Measurements from ENCODE around the gene HOXB3.

The HOXB3 gene

GRCh38 chr17:48582750-48583069 lies 7.3 kb downstream of the HOXB3 start:
- DNase-seq = no peak

- no peak for DNase-seq
Observed at GRCh38 chr17:48579760-48580554, 10.1 kb downstream of the HOXB3 start.

DNA sequence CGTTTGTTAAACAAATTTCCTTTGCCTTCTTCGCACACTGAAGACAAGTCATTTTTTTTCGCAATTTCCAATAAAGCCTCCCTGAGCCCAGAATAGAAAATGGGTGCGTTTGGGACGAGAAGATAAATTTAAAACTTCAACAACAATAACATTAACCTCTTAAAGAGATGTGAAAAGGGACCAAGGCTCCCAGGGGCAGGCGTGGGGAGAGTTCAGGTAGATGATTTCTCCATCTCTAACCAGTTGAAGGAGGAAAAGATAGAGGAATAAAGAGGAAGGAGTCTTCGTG lies 10.6 kb downstream of the HOXB3 start:
- DNase-seq = no peak

DNA sequence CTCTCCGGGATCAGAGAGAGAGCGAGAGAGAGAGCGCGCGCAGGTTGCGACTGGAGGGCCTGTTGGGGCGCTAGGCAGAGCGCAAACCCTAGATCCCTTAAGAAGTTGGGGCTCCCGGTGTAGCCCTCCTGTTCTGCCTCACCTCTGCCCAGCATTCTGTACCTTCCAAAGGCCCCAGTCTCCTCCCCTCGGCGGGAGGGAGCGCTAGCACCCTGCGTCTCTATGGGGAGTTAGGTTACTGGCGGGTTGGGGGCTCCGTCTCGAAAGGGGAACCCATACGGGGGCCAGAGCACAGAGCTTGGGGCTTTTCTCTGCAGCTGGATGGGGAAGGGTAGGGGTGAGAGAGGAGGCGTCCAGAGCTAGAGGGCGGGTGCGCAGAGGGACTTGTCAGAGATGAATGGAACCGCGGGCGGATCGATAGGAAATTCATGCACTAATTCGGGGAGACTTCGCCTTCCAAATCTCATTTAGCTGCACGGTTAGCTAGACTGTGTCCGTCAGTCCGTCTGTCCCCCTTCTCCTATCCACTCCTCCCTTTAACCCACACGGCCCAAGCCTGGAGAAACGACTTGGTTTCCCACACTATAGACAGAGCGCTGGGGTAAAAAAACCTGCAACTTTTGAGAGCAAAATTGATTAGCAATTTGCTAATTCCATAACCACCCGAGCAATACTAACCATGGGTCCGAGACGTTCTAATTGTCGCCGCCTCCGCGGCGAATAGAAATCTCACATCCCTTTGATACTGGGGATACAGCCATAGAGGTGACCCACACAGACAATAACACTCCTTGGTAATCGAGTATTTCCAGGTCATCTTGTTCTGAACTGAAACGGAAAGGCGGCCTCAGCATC lies 11.2 kb downstream of the HOXB3 start:
- no peak for DNase-seq

GRCh38 chr17:48577946-48578615 lies 12.0 kb downstream of the HOXB3 start, which contains the start of gene HOXB4:
Gene HOXB4 (minus strand): TSS chr17:48578350. CDS start chr17:48578319, 31 bp downstream.
- peak; percentile 65 for DNase-seq

- no peak for DNase-seq
Observed at GRCh38 chr17:48577330-48577945, 12.6 kb downstream of the HOXB3 start.

GRCh38 chr17:48576479-48577309 lies 13.3 kb downstream of the HOXB3 start:
- no peak for DNase-seq

DNA sequence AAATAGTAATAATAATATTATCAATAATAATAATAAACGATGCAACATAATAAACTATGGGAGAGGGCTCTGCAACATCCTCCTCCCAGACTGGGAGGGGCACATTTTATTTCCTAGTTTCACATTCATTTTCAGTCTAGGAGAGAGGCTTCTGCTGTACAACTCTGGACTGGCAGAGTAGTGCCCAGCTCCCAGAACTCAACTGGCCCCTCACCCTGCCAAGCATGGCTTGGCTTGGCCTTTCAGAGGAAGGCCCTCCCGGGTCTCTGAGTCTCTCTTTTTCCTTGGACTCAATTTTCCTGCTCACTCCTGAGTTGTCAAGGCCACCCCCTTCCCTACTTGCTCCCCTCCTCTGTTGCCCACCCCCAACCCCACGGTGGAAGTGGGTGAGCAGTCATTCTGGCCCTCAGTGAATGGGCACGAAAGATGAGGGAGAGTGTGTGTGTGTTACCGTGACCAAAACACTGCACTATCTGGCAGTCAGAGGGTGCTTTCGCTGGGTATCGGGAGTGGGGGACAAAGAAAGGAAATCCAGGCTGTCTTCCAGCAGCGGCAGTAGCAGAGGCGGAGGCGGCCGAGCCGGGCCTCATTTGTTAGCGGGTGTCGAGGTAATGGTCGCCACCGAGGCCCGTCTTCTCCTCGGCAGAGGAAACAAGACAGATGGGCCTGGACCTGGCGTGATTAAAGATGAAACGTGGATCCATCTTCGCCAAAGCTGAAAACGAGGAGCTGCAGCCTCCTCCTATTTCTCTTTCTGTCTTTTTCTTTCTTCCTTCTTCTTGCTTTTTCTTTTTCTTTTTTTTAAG lies 14.2 kb downstream of the HOXB3 start:
- no peak for DNase-seq

DNA sequence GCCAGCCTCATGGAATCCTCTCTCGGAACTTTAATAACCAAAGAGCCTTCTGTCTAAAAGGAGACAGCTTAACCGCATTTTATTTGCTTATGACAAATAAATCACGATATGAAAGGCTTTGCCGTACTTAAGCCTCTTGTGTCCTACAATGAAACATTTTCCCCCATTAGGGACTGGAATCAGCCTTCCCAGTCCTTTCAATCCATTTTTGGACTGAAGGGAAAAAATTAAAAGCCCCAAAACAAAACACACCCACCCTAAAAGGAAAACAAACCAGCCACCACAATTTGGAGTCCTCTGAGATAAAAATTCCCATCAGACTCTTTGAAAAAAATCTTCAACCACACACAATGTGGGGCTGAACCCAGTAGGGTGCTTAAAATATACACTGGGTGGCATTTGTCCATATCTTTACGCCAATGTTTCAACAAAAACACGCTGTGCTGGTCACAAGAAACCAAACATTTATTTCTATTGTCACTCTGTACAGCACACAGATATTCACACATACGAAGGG lies 14.9 kb downstream of the HOXB3 start:
- no peak for DNase-seq

DNA sequence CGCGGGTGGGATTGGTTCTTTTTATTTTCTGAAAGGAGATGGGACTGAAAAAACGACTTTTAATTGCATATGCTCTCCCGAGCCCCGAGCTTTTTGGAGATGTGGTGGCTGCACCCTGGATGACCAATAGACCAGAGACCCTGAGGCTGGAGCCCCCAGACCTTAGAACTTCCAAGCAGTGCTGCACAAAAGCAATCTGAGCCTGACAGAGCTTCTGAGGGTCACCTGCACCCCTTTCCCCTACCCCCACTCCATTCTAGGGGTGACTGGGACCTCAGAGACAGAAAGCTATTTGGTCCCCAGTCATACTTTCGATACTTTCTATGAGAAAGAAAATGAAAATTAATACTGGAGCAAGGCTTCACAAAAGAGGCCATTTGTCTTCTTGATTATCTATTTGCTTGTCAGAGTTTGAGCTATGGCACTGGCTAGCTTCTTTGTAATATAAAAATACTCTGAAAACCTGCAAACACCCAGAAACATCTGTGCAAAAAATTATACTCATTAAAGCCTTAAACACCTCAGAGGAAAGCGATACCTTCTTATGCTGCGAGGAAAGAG lies 15.5 kb downstream of the HOXB3 start:
- no peak for DNase-seq

DNA sequence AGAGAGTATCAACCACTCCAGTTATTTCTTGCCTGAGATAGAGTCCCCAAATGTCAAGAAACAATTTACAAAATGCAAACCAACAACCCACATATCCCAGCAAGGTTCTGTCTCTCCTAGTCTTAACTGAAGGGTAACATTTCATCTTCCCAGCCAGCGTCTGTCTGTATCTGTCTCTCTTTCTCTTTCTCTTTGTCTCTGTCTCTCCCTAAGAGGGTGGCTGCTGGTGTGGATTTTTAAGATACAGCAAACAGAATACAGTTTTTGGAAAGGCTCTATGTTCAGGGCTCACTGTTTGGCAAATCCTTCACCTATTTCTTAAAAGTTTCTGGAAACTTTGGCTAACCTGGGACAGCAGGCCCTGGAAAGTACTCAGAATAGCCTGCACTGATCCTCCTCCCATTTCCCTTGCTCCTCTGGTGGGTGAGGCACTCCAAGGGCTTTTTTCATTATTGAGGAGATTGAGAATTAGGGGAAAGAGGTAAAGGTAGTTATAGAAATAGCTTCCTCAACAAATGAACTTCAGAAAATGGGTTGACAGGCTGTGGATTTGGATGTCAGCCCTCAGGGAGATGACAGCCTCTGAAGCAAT lies 18.1 kb downstream of the HOXB3 start:
- no peak for DNase-seq

- no peak for DNase-seq
Observed at GRCh38 chr17:48571024-48571818, 18.8 kb downstream of the HOXB3 start.

GRCh38 chr17:48570325-48571023 lies 19.6 kb downstream of the HOXB3 start:
- DNase-seq = no peak

DNA sequence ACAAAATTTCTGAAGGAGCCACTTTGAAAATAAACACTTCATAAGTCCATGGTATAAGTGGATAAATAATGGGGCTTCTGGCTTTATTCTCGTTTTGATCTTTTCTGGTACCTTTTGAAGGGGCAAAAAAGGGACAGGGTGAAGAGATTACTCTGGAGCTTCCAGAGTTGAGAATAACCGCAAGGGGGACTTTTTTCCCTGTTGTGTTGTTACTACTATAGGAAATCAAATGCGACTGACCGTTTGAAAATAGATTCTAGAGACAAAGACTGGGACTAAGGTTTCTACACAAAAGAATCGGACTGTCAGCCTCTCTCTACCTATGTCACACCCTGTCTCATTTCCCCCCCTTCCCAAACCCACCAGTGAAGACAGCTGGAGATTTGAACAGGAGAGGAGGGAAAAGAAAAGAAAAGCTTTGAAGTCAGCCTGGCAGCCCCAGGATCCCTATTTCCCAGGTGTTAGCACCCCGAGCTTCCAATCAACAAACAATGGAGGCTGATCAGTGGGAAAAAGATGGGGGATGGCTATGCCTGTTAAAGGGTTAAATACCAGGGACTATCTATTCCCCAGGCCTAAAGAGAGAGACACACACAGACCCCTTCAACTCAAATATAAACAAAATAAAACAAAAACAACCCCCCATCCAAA lies 20.2 kb downstream of the HOXB3 start:
- no peak for DNase-seq

GRCh38 chr17:48569240-48569582 lies 20.8 kb downstream of the HOXB3 start:
- DNase-seq = no peak

DNA sequence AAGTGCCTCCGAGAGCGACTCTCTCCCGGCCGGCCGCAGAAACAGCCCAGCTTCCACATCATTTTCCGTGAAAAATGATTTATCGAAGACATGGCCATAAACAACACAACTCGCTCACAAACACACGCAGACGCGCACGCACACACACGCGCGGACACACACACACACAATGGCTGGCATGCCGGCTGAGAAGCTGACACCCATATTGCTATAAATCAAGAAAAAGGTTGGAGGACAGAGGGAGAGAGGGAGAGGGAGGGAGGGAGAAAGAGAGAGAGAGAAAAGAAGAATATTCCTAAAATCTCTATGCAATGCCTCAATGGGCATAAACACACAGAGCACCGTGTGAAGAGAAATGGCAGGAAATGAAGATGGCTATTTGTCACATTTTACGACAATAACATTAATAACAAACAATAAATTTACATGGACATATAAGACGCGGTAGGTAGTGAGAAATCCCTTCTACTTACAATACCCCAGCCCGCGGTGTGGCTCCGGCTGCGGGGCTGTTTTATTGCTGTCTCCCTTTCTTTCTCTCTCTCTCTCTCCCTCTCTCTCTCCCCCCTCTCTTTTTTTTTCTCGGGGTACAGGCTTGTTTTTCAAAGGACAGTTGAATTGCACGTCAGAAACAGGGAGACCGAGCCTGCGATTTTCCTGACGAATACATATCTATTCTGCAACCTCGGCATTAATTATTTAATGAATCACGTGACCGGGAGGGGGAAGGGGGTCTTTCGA lies 21.4 kb downstream of the HOXB3 start:
- no peak for DNase-seq

DNA sequence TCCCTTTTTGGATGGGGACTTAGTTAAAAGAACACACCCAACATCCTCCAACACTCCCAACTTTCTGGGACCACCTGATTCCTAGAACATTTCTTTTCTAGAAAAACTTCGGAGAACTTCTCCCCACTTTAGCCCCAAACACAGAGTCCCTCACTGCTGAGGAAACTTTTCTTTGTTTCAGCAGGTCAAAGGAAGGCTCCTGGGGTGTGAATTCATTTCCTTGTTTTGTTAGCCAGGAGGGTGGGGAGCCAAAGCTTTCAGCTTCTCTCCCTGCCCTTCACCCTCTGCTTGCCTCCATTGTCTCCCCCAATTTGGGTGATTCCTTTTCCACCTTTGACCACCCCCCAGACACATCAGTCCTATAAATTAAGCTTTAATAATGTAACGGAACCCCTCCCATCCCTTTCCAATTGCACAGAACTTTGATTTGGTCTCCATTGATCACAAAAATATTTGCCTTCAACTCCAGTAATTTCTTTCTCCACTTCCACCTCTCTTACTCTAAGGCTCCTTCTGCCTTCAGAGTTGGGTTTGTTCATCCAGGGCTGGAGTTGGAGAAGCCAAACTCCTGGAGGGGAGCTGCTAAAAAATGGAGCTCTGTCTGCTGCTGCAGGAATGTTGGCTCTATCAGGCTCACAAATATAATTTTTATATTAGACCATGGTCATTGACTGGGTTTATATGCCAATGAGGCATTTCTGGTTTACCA lies 22.2 kb downstream of the HOXB3 start:
- no peak for DNase-seq
